Esophagus squamous epithelium (tissue), 5 donors: Measurements from ENCODE around the gene MINDY4B. TPM values are rescaled to one million over a fixed set of nuclear protein-coding genes. Genes with fewer than 3 reads are reported as not detected.

Source experiments
- DNase-seq: peaks from one replicate; lab custom pipeline; 2025; lab: John Stamatoyannopoulos, UW
- H3K27ac ChIP-seq, 4 donors: fragments of 200-600 bp; sonication (generic); one replicate each; pipeline ENCODE4 v1.5.1; 2016 to 2019; ENCODE audit warnings: mild to moderate bottlenecking in 1 of 4
- H3K27me3 ChIP-seq, 4 donors: fragments of 200-600 bp; sonication (generic); 1 replicate in 3 of 4; 2 replicates in 1 of 4; pipeline versions ENCODE4 v1.5.1 to v1.6.0; 2017 to 2021; ENCODE audit warnings: antibody characterized with exemption in 1 of 4
- H3K36me3 ChIP-seq, 3 donors: fragments of 200-600 bp; sonication (generic); one replicate each; pipeline ENCODE4 v1.5.1; 2016 to 2019
- H3K4me1 ChIP-seq, 3 donors: fragments of 200-600 bp; sonication (generic); one replicate each; pipeline ENCODE4 v1.5.1; 2017 to 2019
- H3K4me3 ChIP-seq, 4 donors: fragments of 200-600 bp; sonication (generic); 1 replicate in 3 of 4; 2 replicates in 1 of 4; pipeline ENCODE4 v1.5.1; 2016 to 2019; ENCODE audit warnings: mild to moderate bottlenecking in 2 of 4, moderate library complexity in 1 of 4
- H3K9me3 ChIP-seq, 3 donors: fragments of 200-600 bp; sonication (generic); one replicate each; pipeline ENCODE4 v1.5.1; 2016 to 2019
- CTCF ChIP-seq, 6 experiments: fragments of 450-650 bp in 4 of 6; fragments of 200-600 bp in 2 of 6; sonication (generic) in 2 of 6; IDR thresholded peaks; one replicate each; pipeline ENCODE4 v1.5.1; 2016 to 2019; ENCODE audit warnings: antibody characterized with exemption in 6 of 6, mild to moderate bottlenecking in 4 of 6, moderate library complexity in 4 of 6
- POLR2A ChIP-seq, 4 donors: fragments of 450-650 bp; IDR thresholded peaks; one replicate each; pipeline ENCODE4 v1.6.1; 2017; ENCODE audit warnings: antibody characterized with exemption in 4 of 4, mild to moderate bottlenecking in 4 of 4, moderate library complexity in 3 of 4
- WGBS, 2 donors: methylation state at CpG; one replicate each; pipeline ENCODE4 v1.1.5; 2018; 5-methylcytosine and 5-hydroxymethylcytosine counted together
- intact Hi-C: fragments of 100-400 bp; cut with DNase I; formaldehyde crosslinking; loops from one replicate; pipeline ENCODE4 v1.15.0; 2022
- total RNA-seq, 4 donors: library from RNA; depleted of rRNA; stranded (reverse); fragments of >200 nt; gene quantifications; one replicate each; pipeline ENCODE4 v1.1.0, GENCODE V29; 2016
- donor health status: DM: yes; HTN: yes; CAD: no.

The MINDY4B gene
- total RNA-seq, 4 donors from 2014 or later = not detected

DNA sequence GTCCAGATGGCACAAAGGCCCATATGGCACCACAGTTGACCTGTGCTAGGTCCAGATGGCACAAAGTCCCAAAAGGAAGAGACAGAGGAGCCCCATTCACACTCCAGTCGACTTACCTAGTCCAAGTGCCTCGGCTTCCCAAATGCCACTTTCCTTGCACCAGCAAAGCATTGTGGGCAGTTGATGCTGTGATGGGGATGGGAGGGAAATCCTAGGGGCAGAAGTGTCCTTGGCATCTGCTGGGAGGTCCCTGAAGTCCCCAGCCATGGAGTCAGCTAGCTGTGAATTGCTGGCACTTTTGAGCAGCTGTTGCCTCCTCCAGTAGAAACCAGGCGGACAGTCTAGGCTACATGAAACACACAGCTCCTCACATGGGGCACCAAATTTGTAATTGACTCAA, 82.0 kb downstream of the MINDY4B start:
- intact Hi-C loops = no loop called here
- H3K27me3 ChIP-seq = peaks cover 0 to 2% (median 0%) of the 10 kb centered on the region in 4 donors
- H3K36me3 ChIP-seq = no peaks in the 10 kb centered on the region
- no peak overlapping the region for H3K4me3 ChIP-seq
- no peak for DNase-seq
- TF ChIP-seq POLR2A (IDR thresholded peaks at IDR 0.05) (no peak), CTCF (IDR thresholded peaks at IDR 0.05) (no peak)
- no peak overlapping the region for H3K27ac ChIP-seq
- H3K9me3 ChIP-seq = no peaks in the 10 kb centered on the region
- WGBS, 2 donors = 83 to 84% methylated on average over 2 to 3 of the region's 3 CpGs
- no peaks in the 10 kb centered on the region for H3K4me1 ChIP-seq

DNA sequence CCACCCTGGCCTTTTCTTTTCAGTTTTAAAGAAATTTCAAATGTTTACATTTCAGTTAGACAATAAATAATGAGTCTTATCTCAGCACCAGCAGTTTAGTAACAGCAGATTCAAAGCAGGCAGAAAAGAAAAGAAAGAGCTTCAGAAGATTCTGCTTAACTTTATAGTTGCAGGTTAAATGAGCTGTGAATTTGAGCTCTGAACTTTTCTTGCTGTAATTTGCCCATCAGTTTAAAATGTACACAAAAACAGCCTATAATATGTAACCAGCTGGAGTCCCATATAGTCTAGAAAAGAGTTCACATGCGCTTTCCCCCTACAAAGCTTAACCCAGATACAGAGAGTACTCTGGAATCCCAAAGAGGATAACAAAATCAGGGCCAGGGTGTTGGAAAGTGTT, 82.6 kb downstream of the MINDY4B start:
- H3K27me3 ChIP-seq = no peaks in the 10 kb centered on the region
- H3K9me3 ChIP-seq = no peaks in the 10 kb centered on the region
- no peaks in the 10 kb centered on the region for H3K4me1 ChIP-seq
- TF ChIP-seq POLR2A (IDR thresholded peaks at IDR 0.05) = no peak
- TF ChIP-seq CTCF (IDR thresholded peaks at IDR 0.05) = no peak
- DNase-seq = no peak
- H3K4me3 ChIP-seq = no peak overlapping the region
- intact Hi-C loops = no loop called here
- WGBS, 2 donors = 82 to 92% methylated on average over 1 of the region's 1 CpG
- H3K36me3 ChIP-seq = no peaks in the 10 kb centered on the region
- H3K27ac ChIP-seq = no peak overlapping the region

Other genes starting within 250 kb of the MINDY4B start
- not detected for gene ERICH6, start 201.5 kb downstream of the MINDY4B start, total RNA-seq
- gene SIAH2, start 142.3 kb downstream of the MINDY4B start, total RNA-seq = 10 to 100 TPM; 39.4 to 74.8 (median 51.8) TPM
- gene CLRN1, start 67.3 kb upstream of the MINDY4B start, total RNA-seq = not detected
- 1 to 10 TPM in 1 of 4 donors, under 1 TPM in 3; 0.08 to 1.5 (median 0.19) TPM for gene MED12L, start 180.2 kb upstream of the MINDY4B start, total RNA-seq